Effector memory CD4-positive, alpha-beta T cell (primary cell): Measurements from ENCODE around the gene MAGED2.

Source experiments
- DNase-seq, 3 donors: peaks; one replicate each; pipeline ENCODE4 v3.0.0-alpha.2; 2020
- H3K27ac ChIP-seq: 2 replicates; pipeline ENCODE4 v1.7.0; 2013; ENCODE audit warnings: mild to moderate bottlenecking, low read length, moderate library complexity; ENCODE audit not compliant: insufficient read depth, poor library complexity, severe bottlenecking
- H3K27me3 ChIP-seq: replicated peaks from 2 replicates; pipeline ENCODE4 v1.7.0; 2013; ENCODE audit warnings: mild to moderate bottlenecking, low read length; ENCODE audit not compliant: insufficient read depth, control insufficient read depth, poor library complexity, severe bottlenecking
- H3K36me3 ChIP-seq: 2 replicates; pipeline ENCODE4 v1.7.0; 2013; ENCODE audit warnings: mild to moderate bottlenecking, low read length, moderate library complexity; ENCODE audit not compliant: control insufficient read depth, insufficient read depth
- H3K4me1 ChIP-seq: 2 replicates; pipeline ENCODE4 v1.7.0; 2013; ENCODE audit warnings: low read length, mild to moderate bottlenecking; ENCODE audit not compliant: control insufficient read depth, insufficient read depth, poor library complexity, severe bottlenecking
- H3K4me3 ChIP-seq: 2 replicates; pipeline ENCODE4 v1.7.0; 2013; ENCODE audit warnings: low read length, low read depth, mild to moderate bottlenecking; ENCODE audit not compliant: insufficient read depth, poor library complexity, severe bottlenecking
- H3K9me3 ChIP-seq: 2 replicates; pipeline ENCODE4 v1.7.0; 2013; ENCODE audit warnings: mild to moderate bottlenecking, low read length, moderate library complexity; ENCODE audit not compliant: control insufficient read depth

The MAGED2 gene

DNA sequence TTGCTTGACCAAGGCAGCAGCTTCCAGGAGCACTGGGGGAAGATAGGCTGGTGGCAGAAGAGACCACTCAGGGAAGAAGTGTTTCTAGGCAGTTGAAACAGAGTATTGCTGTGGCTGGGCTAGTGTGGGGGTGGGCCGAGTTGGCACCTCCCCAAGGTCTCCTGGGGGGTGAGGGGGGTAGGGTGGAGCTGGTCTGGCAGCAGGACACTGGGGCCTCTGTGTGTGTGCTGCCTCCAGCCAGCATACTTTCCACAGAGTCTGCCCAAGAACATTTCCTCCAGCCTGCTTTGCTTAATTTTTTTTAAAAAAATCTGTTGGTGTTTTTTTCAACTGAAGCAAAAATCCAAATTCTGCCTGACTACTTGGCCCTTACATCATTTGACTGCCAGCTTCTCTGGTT is 13.5 kb upstream of the MAGED2 start:
- Histone ChIP-seq H3K27me3 (no peaks in the 10 kb centered on the region), H3K9me3 (no peaks in the 10 kb centered on the region), H3K4me3 (no peak overlapping the region), H3K4me1 (no peaks in the 10 kb centered on the region), H3K36me3 (no peaks in the 10 kb centered on the region), H3K27ac (no peak overlapping the region)
- no peak for DNase-seq

DNA sequence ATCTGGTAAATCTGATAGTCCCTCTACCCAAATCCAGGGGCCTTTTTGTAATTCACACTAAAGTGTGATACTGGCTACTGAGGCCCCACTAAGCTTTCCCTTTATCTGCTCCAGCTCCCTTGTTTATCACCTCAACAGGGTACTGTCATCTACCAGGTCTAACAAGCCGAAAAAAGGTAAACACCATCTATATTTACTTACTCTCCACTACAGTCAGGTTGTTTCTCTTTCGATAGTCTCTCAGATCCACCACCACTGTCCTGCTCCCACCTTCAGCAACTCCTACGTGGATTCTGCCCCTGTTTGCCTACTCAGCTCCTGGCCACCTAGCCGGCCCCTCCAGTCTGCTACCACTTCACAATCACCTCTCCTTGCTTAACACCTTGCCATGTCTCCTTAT is 12.8 kb upstream of the MAGED2 start:
- no peak overlapping the region for H3K27ac ChIP-seq
- no peaks in the 10 kb centered on the region for H3K27me3 ChIP-seq
- H3K4me1 ChIP-seq = no peaks in the 10 kb centered on the region
- no peak for DNase-seq
- H3K4me3 ChIP-seq = no peak overlapping the region
- no peaks in the 10 kb centered on the region for H3K36me3 ChIP-seq
- H3K9me3 ChIP-seq = no peaks in the 10 kb centered on the region

DNA sequence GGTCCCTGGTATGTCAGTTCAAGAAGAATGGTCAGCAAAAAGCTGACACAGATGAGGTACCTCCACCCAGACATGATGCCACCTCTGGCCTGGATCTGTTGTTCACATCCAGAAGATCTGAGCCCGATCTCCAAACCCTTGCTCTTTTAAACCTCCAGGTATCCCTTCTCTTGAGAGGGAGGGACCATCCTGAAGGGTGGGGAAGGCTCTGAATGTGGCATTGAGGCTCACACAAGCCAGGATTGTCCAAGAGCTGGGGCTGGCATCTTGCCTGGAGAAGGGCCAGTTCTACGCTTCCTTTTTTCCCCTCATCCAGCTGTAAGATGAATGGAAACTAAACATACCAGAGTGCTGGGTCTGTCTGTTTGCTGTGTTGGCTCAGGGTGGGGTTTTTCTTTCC is 9.4 kb upstream of the MAGED2 start, which contains the start of gene ITIH6:
Gene ITIH6, minus strand, starts transcription at position 119 of the 400 bp plus-strand sequence. Its CDS starts 45 bp downstream, at position 74.
- Histone ChIP-seq H3K9me3 (no peaks in the 10 kb centered on the region), H3K27me3 (no peaks in the 10 kb centered on the region), H3K4me3 (no peak within 1 kb of the TSS), H3K4me1 (no peaks in the 10 kb centered on the region), H3K36me3 (no peaks in the 10 kb centered on the region), H3K27ac (no peak within 1 kb of the TSS)
- no peak for DNase-seq

DNA sequence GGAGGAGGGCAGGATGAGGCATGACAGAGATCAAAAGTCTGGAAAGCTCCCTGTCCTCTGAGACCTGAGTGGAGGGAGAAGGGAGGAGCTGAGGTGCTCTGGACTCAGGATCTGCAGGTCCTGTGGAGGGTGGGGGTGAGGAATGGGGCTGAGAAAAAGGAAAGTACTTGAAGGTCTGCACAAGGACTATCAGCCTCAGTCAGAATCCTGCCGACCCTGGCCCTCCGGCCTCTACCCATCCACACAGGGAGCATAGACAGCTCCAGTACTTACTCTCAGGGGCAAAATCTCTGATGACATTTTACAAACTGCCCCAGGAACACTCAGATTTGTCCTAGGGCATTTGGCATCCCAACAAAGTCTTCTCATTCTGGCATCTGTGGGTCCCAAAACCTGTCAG is 8.5 kb upstream of the MAGED2 start:
- no peak overlapping the region for H3K4me3 ChIP-seq
- no peak overlapping the region for H3K27ac ChIP-seq
- no peaks in the 10 kb centered on the region for H3K4me1 ChIP-seq
- no peaks in the 10 kb centered on the region for H3K9me3 ChIP-seq
- H3K27me3 ChIP-seq = no peaks in the 10 kb centered on the region
- H3K36me3 ChIP-seq = no peaks in the 10 kb centered on the region
- no peak for DNase-seq

DNA sequence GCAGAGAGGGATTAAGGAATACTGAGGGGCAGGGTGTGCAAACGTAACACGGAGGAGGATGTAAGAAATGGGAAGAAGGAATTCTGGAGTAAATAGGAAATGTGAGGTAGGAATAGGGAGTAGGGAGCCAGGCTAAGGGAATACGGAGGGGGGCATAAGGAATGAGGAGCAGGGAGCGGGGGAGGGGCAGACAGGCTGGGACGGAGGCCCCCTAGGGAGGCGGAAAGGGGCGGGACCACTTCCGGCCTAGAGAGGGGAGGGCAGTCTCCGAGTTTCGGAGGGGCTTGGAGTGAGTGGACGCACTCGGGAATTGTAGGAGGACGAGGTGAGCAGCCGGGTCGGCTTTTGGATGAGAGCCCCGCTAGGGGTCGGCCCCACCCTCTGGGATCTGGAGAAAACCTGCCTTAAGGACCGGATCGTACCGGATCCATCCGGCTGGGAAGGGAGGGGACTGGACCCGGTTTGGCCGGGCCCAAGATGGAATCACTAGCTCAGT is 612 bp downstream of the MAGED2 start:
- peak in 2 of 3 donors; percentile 21 to 38 for DNase-seq
- H3K9me3 ChIP-seq = no peaks in the 10 kb centered on the region
- H3K36me3 ChIP-seq = peaks cover 18% of the 10 kb centered on the region
- no peaks in the 10 kb centered on the region for H3K27me3 ChIP-seq
- peaks cover 12% of the 10 kb centered on the region for H3K4me1 ChIP-seq
- H3K27ac ChIP-seq = peak overlapping the region; percentile 74
- H3K4me3 ChIP-seq = peak overlapping the region; percentile 75

DNA sequence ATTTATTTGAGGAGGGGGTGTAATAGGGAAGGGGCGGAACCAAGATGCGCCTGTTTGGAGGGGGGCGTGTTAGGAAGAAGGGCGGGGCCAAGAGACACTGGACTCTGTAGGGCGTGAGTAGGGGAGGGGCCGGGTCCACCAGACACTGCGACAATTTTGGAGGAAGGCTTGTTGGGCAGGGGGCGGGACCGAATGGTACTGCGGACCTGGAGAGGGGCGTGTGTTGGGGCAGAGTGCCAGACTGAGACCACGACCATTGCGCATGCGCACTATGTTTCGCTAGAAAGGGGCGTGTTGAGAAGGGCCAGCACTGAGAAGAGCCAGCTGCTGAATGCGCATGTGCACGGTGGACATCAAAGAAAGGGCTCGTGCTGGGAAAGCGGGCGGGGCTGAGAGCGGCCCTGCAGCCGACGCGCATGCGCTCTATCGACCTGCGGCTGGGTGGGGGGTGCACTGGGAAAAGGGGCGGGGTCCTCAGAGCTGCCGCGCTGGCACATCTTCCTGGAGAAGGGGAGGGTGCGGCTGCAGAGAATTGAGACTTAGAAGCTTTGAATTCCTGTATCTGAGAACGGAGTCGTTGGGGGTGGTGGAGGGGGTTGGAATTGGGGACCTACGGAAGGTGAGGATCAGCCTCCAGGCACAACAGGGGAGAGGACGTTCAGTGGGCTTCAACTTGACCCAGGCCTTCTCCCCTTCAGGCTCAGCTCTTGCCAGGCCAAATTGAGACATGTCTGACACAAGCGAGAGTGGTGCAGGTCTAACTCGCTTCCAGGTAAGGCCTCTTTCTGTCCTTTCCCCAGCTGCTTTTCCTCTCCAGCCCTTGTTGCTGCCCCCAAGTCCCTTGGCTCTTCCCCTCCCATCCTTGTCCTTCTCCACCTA is 1.3 kb downstream of the MAGED2 start:
- peak; percentile 80 to 89 (median 89) for DNase-seq

DNA sequence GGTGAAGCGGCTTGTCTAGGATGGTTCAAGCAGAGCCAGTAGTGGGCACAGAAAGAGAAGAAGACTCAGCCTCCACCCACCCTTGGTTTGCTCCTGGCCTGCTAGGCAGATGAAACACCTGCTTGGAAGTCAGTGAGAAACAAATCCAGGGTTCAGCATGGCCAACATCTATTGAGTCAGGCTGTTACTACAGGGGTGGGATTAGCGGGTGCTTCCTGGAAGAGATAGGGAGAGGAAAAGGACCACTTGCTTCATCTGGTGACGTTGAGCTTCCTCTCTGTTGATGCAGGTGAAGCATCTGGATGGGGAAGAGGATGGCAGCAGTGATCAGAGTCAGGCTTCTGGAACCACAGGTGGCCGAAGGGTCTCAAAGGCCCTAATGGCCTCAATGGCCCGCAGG is 3.0 kb downstream of the MAGED2 start:
- Histone ChIP-seq H3K9me3 (no peaks in the 10 kb centered on the region), H3K4me3 (no peak overlapping the region), H3K27me3 (no peaks in the 10 kb centered on the region), H3K27ac (no peak overlapping the region), H3K4me1 (peaks cover 12% of the 10 kb centered on the region), H3K36me3 (peaks cover 39% of the 10 kb centered on the region)
- DNase-seq = no peak

More for the DNA sequence above, 1.3 kb downstream of the MAGED2 start:
- Histone ChIP-seq H3K9me3 (no peaks in the 10 kb centered on the region), H3K36me3 (peaks cover 25% of the 10 kb centered on the region), H3K27me3 (no peaks in the 10 kb centered on the region), H3K4me1 (peaks cover 12% of the 10 kb centered on the region), H3K4me3 (peak overlapping the region; percentile 75), H3K27ac (peak overlapping the region; percentile 74)

DNA sequence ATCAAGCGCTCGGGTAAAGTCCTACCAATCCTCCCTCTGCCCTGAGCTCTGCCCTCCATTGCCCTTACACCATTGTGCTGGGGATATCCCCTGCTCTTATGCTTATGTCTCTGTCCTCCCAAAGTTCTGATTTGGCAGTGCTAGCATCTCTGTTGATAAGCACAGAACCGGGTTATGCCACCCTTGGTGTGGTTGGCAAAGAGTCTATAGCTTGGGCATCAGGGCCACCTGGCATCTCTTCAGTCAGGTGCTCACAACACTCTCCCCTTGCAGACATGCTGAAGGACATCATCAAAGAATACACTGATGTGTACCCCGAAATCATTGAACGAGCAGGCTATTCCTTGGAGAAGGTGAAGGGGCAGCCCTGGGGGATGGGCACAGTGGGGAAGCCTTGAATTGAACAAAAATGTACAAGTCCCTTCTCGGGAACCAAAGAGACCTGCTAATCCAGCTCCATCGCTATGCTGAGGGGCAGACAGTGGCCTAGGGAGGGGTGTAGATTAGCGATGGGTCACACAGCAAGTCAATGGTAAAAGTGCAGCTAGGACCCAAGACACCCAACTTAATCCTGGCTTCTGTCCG is 3.8 kb downstream of the MAGED2 start:
- no peaks in the 10 kb centered on the region for H3K27me3 ChIP-seq
- H3K27ac ChIP-seq = no peak overlapping the region
- H3K4me1 ChIP-seq = peaks cover 12% of the 10 kb centered on the region
- DNase-seq = no peak
- H3K4me3 ChIP-seq = no peak overlapping the region
- H3K36me3 ChIP-seq = peaks cover 43% of the 10 kb centered on the region
- no peaks in the 10 kb centered on the region for H3K9me3 ChIP-seq

DNA sequence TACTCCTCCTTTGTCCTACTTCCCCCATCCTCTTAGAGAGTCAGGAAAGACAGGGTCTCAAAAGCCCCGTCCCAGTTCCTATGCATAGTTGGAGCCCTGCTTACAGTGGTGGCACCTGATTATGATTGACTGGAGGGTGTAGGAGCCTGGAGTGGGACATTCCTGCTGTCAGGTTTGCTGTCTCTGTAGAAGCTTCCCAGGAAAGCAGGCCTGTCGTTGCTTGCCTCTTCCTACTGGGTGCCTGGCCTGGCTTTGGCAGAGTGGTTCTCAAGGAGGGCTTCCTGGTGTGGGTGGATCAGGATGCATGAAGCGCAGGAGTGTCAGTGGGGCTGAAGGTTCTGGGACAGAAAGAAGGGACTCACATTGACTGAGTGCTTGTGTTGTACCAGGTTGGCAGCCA is 4.8 kb downstream of the MAGED2 start:
- H3K27ac ChIP-seq = no peak overlapping the region
- no peak overlapping the region for H3K4me3 ChIP-seq
- H3K36me3 ChIP-seq = peaks cover 43% of the 10 kb centered on the region
- DNase-seq = no peak
- H3K4me1 ChIP-seq = peaks cover 12% of the 10 kb centered on the region
- no peaks in the 10 kb centered on the region for H3K9me3 ChIP-seq
- H3K27me3 ChIP-seq = no peaks in the 10 kb centered on the region

DNA sequence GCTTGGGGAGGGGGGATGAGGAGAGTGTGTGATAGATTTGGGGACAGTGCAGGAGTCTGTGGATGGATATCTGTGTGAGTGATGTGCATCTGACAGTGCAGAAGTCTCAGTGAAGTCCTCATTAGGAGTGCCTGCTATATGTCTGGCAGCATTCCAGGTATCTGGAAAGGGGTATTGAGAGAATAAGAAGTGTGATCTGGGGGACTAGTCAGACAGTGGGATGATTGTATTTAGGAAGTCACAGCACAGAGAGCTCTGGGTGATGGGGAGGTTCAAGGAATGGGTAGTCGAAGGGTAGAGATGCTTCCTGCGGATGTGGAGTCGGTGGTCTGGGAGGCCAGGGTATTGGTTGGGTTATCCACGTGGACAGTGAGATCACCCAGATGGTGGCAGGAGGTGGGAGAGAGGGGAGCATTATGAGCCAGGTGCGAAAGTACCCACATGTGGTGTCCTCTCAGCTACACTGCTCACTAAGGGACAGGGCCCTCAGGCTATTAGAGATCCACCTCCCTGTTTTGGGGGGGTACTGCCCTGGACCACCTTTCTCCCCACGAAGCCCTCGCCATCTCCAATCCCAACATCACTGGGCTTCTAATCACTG is 9.8 kb downstream of the MAGED2 start:
- H3K4me1 ChIP-seq = no peaks in the 10 kb centered on the region
- H3K36me3 ChIP-seq = peaks cover 32% of the 10 kb centered on the region
- no peak overlapping the region for H3K4me3 ChIP-seq
- no peak overlapping the region for H3K27ac ChIP-seq
- DNase-seq = no peak
- H3K9me3 ChIP-seq = no peaks in the 10 kb centered on the region
- H3K27me3 ChIP-seq = no peaks in the 10 kb centered on the region
